SK-N-SH treated with all-trans-retinoic acid at 6 μM for 48 hours (cell line): ENCODE data around the gene KMT2B.

Source experiments
- OSR1 ChIP-seq: fragments of 250-450 bp; sonication (Bioruptor Pico); IDR thresholded peaks from 2 replicates; pipeline ENCODE4 v1.8.0; 2022; ENCODE audit warnings: moderate library complexity, mild to moderate bottlenecking, inconsistent platforms
- RARB ChIP-seq: fragments of 250-450 bp; sonication (Bioruptor Pico); IDR thresholded peaks from 2 replicates; pipeline ENCODE4 v1.8.0; 2021; ENCODE audit warnings: mild to moderate bottlenecking, moderate library complexity

GRCh38 chr19:35720648-35721047 is 2.8 kb downstream of the KMT2B start:
- no peak for TF ChIP-seq RARB (CRISPR knock-in tag)
- no peak for TF ChIP-seq OSR1
